Gastrocnemius medialis (tissue), 4 donors: Measurements from ENCODE around the gene SLC35F6.

Source experiments
- POLR2A ChIP-seq, 2 donors: fragments of 450-650 bp; IDR thresholded peaks; one replicate each; pipeline ENCODE4 v1.6.1; 2017; ENCODE audit warnings: antibody characterized with exemption in 2 of 2, mild to moderate bottlenecking in 2 of 2, moderate library complexity in 2 of 2
- TF ChIP-seq, protein P1 (sequence below), 5 experiments: fragments of 450-650 bp in 3 of 5; fragments of 200-600 bp in 2 of 5; sonication (generic) in 2 of 5; IDR thresholded peaks in 4 of 5; conservative IDR thresholded peaks in 1 of 5; 1 replicate in 4 of 5; 2 replicates in 1 of 5; pipeline ENCODE4 v1.5.1; 2016 to 2019; ENCODE audit warnings: antibody characterized with exemption in 5 of 5, mild to moderate bottlenecking in 3 of 5, moderate library complexity in 3 of 5

DNA sequence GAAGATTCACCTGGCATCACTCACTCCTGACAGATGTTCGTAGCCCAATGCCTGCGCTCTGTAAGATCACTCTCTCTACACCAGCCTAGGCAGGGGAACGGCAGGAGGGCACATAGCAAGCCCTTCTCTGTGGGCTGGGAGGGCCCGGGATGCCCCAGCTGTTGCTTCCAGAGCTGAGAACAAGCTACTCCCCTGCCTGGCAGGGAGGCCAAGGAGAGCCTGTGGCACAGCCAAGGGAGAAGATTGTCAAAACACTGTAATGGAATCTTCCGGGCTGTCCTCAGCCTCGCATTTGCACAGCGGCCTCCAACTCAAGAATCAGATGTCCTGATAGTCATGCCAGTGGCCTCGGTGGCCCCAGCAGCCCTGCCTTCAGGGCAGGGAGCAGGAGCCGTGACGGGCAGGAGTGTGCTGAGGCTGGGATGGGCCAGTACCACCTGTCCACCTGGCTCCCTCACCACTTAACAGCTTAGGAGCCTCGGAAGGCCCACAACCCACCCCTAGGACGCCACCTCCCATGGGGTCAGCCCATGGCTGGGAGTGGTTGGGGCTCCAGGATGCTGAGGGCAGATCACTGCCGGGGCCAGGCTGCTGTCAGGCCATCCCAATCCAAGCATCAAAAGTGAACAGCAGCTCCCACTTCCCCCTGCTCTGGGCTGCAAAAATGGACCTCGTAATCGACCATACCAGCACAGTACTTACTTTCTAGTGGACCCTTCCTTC is 21.9 kb upstream of the SLC35F6 start:
- TF ChIP-seq, protein P1, sequence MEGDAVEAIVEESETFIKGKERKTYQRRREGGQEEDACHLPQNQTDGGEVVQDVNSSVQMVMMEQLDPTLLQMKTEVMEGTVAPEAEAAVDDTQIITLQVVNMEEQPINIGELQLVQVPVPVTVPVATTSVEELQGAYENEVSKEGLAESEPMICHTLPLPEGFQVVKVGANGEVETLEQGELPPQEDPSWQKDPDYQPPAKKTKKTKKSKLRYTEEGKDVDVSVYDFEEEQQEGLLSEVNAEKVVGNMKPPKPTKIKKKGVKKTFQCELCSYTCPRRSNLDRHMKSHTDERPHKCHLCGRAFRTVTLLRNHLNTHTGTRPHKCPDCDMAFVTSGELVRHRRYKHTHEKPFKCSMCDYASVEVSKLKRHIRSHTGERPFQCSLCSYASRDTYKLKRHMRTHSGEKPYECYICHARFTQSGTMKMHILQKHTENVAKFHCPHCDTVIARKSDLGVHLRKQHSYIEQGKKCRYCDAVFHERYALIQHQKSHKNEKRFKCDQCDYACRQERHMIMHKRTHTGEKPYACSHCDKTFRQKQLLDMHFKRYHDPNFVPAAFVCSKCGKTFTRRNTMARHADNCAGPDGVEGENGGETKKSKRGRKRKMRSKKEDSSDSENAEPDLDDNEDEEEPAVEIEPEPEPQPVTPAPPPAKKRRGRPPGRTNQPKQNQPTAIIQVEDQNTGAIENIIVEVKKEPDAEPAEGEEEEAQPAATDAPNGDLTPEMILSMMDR (IDR thresholded peaks at IDR 0.05 in 4 of 5, conservative IDR thresholded peaks at IDR 0.05 in 1 of 5), result no peak
- no peak for TF ChIP-seq POLR2A (IDR thresholded peaks at IDR 0.05)
